Effector CD4-positive, alpha-beta T cell (primary cell): ENCODE results near the gene LYPD1.

Experiments used
- DNase-seq: peaks from one replicate; pipeline ENCODE4 v3.0.0-alpha.2; 2020

LYPD1 gene

DNA sequence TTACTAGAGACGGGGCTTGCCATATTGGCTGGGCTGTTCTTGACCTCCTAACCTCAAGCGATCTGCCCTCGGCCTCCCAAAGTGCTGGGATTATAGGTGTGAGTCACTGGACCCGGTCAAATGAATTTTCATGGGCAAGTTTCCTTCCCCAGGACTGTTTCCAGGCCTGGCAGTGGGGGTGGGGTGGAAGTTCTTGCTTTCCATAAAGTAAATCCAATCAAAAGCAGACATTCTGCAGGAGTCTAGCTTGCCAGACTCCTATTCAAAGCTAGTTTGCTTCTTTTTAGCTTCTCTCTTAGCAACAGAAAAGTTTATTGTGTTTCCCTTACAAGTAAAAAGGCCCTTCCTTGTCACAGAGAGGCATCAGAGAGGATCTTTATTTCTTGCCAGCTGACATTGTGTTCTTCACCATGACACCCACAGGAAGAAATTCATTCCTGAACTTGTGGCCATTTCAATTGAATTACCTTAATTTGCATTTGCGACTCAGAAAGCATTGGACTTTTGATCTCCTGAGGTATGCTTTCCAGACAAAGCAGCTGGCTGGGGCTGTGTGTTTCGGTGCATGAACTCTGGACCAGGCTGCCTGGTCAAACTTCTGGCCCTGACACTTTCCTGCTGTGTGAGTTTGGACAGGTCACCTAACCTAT is 37.9 kb downstream of the LYPD1 start:
- DNase-seq, result no peak

DNA sequence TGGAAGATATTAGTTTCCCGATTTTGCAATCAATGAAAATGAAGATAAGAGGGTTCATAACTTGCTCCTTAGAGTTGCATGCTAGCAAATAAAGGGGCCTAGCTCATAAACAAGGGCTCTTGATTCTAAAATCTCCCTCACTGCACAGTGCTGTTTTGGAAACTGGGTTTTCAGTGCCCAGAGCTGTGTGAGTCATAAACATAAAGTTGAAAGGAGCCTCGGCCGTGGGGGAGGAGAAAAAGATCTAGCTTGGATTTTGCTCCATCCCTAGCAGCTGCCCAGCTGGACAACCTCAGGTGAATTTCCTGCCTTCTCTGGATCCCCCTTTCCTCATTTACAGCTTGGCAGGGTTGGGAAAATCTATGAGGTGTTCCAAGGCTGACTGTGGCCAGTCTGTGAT is 42.5 kb downstream of the LYPD1 start:
- no peak for DNase-seq

GRCh38 chr2:132623096-132623839 is 46.7 kb downstream of the LYPD1 start:
- no peak for DNase-seq

DNA sequence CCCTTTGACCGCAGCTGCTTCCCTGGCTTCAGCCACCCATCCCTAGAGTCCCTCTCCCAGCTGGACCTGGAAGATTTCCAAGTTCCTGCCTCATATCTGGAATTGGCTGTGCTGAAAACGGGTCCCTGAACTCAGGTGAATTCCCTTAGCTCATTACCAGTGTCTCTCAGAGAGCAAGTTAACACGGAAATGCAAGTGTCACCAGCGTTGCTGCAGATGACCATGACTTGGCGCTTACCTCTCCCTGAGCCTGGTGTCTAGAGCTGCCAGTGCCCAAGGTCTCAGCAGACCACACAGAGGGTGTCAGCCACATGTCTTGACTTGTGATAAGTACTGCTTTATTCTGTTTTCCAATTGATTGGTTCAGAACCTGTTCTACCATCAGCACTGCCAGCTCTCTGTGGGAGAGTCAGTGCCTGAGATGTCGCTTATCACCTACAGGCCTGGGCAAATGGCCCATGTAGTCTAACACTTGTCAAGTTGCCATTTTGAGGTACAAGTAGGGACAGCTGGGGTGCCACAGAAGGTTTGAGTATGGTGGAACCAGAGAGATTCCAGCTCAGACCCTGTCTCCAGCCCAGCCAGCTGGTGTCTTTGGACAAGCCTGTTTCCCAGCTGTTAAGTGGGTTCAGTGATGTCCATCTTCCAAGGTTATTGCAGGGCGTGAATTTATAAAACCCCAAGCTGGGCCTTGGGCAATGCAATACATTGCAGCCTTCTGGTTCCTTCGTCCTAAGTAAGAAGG is 48.7 kb downstream of the LYPD1 start:
- DNase-seq, result no peak

GRCh38 chr2:132620115-132620514 is 49.9 kb downstream of the LYPD1 start:
- DNase-seq, result no peak

GRCh38 chr2:132618734-132619133 is 51.3 kb downstream of the LYPD1 start:
- DNase-seq, result no peak

DNA sequence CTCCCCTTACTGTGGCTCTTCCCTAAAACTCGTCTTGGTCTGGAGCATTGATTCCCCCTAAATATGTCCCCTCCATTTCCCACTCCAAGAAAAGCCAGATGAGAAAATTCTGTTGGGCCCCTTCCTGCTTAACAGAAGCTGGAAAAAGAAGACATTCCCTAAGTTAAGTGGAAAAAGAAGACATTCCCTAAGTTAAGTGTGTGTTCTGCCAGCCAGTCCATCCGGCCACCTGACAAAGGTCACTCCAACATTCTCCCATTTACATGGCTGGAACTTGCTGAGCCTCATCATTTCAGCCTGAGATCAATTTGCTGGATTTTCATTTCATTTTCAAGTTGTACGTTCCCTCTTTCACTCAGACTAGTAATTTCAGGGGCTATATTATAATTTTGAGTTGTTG is 52.0 kb downstream of the LYPD1 start:
- no peak for DNase-seq

DNA sequence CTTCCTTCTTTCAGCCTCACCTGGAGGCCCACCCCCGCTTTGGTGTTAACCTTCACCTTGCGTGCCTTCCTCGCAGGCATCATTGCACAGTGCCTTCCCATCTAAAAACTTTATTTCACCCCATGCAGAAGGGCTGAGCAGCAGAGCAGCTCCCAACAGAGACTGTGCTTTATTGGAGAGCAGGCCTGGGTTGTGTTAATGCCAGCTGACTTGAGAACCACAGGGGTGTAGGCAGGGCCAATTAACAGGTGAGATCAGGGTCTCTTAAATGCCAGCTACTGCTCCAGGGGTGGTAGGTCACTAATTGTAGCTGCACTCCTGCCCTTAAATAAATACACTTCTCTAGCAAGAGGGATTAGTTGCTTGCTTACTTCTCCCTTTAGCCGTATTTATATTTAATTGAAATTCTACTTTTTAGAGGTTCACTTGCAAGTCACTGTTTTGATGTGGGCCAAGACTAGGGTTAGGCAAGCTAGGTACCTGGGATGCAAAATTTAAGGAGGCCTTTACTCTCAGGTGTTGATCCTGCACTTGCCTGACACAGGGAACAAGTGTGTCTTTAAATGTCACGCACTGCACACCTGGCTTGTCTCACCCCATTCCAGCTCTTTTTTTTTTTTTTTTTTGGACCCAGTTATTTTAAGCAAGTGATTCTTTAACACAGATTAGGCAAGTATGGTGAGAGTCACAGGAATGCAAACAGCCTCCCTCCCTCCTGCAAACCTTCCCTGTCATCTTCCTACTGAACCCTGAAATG is 54.5 kb downstream of the LYPD1 start:
- DNase-seq, result no peak

GRCh38 chr2:132611719-132612118 is 58.3 kb downstream of the LYPD1 start:
- DNase-seq, result no peak

- no peak for DNase-seq
Measured at GRCh38 chr2:132609101-132609890, 60.7 kb downstream of the LYPD1 start.

- DNase-seq, result no peak
Measured at GRCh38 chr2:132608311-132608710, 61.7 kb downstream of the LYPD1 start.

GRCh38 chr2:132607426-132608090 is 62.4 kb downstream of the LYPD1 start:
- no peak for DNase-seq

DNA sequence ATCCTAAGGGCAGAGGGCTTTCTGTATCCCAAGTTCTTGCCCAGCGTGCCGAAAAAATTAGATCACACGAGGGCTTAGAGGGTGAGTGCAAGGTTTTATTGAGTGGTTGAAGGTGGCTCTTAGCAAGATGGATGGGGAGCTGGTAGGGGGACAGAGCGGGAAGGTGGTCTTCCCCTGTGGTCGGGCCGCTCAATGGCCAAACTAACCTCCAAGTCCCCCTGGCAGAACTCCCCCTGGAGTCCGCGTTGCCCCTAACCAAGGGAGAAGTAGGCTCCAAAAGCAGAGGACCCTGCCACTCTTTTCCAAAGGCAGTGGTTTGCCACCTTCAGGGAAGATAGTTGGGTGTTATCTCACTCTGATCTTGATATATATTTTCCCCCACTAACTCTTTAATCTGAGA is 63.4 kb downstream of the LYPD1 start:
- DNase-seq, result no peak

- no peak for DNase-seq
Measured at GRCh38 chr2:132605236-132606180, 64.5 kb downstream of the LYPD1 start.

- no peak for DNase-seq
Measured at GRCh38 chr2:132604561-132604960, 65.4 kb downstream of the LYPD1 start.

- no peak for DNase-seq
Measured at GRCh38 chr2:132599556-132599955, 70.4 kb downstream of the LYPD1 start.

DNA sequence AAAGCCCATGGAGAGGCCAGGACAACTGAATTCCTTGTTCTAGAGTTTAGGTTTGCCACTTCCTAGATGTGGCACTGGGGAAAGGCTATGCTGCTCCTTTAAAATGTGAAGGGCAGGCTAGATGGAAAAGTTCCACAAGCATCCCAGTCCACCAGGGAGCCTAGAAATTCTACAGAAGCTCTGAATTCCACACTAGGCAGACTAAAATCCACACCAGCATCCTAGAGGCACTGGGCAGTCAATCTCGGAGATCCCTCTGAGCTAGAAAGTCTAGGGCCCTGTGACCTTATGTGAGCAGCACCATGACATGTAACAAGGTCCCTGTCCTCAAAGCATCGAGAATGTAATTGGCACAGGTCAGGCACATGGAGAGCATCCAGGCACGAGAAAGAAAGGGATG is 71.5 kb downstream of the LYPD1 start:
- DNase-seq, result no peak

GRCh38 chr2:132597831-132598230 is 72.2 kb downstream of the LYPD1 start:
- no peak for DNase-seq

DNA sequence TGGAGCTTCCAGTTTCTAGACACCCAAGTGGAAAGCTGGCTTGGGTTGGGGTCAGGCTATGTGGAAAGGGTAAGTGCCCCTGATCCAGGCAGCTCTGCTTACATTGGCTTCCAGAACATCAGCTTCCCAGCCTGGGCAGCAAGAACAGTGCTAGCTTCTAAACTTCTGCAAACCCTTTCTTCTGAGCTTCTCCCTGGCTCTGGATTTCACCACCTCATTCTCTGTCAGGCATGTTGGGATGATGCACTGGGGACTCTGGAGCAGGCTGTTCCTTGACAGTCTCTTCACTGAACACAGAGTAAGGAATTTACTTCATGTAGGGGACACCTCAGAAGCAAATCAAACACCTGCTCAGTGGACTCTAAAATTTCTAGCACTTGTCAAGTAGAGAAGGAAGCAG is 72.8 kb downstream of the LYPD1 start:
- DNase-seq, result no peak

DNA sequence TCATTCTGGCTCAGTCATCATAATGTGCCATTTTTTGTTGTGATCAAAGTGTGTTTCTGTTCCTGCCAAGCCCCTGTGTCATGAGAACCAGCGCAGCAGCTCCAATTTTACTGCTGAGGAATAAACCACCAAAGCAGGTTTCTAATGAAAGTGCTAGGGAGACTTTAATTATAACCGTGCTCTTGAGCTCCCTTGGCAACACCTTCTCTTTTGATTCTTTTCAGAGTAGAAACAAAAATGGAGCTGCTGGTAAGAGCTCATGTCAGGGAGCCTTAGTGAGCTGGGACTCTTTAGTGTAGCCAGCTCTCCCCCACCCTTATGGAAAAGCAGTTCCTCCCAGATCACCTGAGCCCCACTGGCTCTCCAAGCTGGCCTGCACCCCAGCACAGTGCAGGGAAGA is 74.3 kb downstream of the LYPD1 start:
- no peak for DNase-seq

GRCh38 chr2:132595186-132595585 is 74.8 kb downstream of the LYPD1 start:
- DNase-seq, result no peak
